Osteoblast (primary cell): ENCODE measurements around the gene ENDOU. TPM values are rescaled to one million over a fixed set of nuclear protein-coding genes. Genes with fewer than 3 reads are reported as not detected.

Experiments
- DNase-seq: peaks from one replicate; pipeline ENCODE4 v3.0.0; 2011; ENCODE audit warnings: low spot score, mixed read lengths; ENCODE audit not compliant: insufficient read length; ENCODE audit errors: missing footprints
- H2AFZ ChIP-seq: 2 replicates; pipeline ENCODE4 v1.6.0; 2011; ENCODE audit warnings: mild to moderate bottlenecking, low read length
- H3K27ac ChIP-seq: 2 replicates; pipeline ENCODE4 v1.5.1; 2011; ENCODE audit warnings: mild to moderate bottlenecking, low read depth, low read length, moderate library complexity
- H3K27me3 ChIP-seq: 2 replicates; pipeline ENCODE4 v1.6.0; 2012; ENCODE audit warnings: mild to moderate bottlenecking, control low read depth, inconsistent platforms, low read length, moderate library complexity; ENCODE audit not compliant: insufficient read depth
- H3K36me3 ChIP-seq: 2 replicates; pipeline ENCODE4 v1.5.1; 2011; ENCODE audit warnings: mild to moderate bottlenecking, low read length, control low read depth, moderate library complexity; ENCODE audit not compliant: insufficient read depth
- H3K4me1 ChIP-seq: 2 replicates; pipeline ENCODE4 v1.5.1; 2011; ENCODE audit warnings: mild to moderate bottlenecking, low read length, control low read depth, moderate library complexity; ENCODE audit not compliant: insufficient read depth
- H3K4me2 ChIP-seq: 2 replicates; pipeline ENCODE4 v1.6.0; 2011; ENCODE audit warnings: mild to moderate bottlenecking, low read length; ENCODE audit not compliant: insufficient read depth
- H3K4me3 ChIP-seq: fragments of 200-600 bp; sonication (generic); 3 replicates; pipeline ENCODE4 v1.5.1; 2012; ENCODE audit warnings: mild to moderate bottlenecking, low read length, inconsistent platforms; ENCODE audit not compliant: insufficient read depth
- H3K79me2 ChIP-seq: 2 replicates; pipeline ENCODE4 v1.6.0; 2012; ENCODE audit warnings: mild to moderate bottlenecking, low read length, control low read depth, inconsistent platforms; ENCODE audit not compliant: insufficient read depth
- H3K9me3 ChIP-seq: 2 replicates; pipeline ENCODE4 v1.5.1; 2011; ENCODE audit warnings: low read depth, low read length, control low read depth
- H4K20me1 ChIP-seq: 2 replicates; pipeline ENCODE4 v1.6.0; 2012; ENCODE audit warnings: mild to moderate bottlenecking, low read length, control low read depth; ENCODE audit not compliant: insufficient read depth
- CTCF ChIP-seq: IDR thresholded peaks from 2 replicates; pipeline ENCODE4 v1.5.1; 2011; ENCODE audit warnings: mild to moderate bottlenecking, low read depth, low read length, moderate library complexity; ENCODE audit errors: extremely low read depth
- total RNA-seq: library from RNA; depleted of rRNA; stranded (reverse); fragments of >200 nt; gene quantifications from 2 replicates; pipeline ENCODE4 v1.2.3, GENCODE V29; 2012

The ENDOU gene
- total RNA-seq, 1 donor = not detected

- H3K27me3 ChIP-seq = no peaks in the 10 kb centered on the region
- H3K79me2 ChIP-seq = no peaks in the 10 kb centered on the region
- H3K9me3 ChIP-seq = no peaks in the 10 kb centered on the region
- H3K27ac ChIP-seq = no peak overlapping the region
- peak; percentile 15 for DNase-seq
- peaks cover 18% of the 10 kb centered on the region for H3K4me1 ChIP-seq
- H3K36me3 ChIP-seq = no peaks in the 10 kb centered on the region
- H2AFZ ChIP-seq = no peak overlapping the region
- TF ChIP-seq CTCF = no peak
- no peak overlapping the region for H3K4me2 ChIP-seq
- no peak overlapping the region for H3K4me3 ChIP-seq
- no peaks in the 10 kb centered on the region for H4K20me1 ChIP-seq
Measured at GRCh38 chr12:47748899-47749298, 23.6 kb upstream of the ENDOU start.

GRCh38 chr12:47748507-47748828 lies 23.2 kb upstream of the ENDOU start:
- H3K9me3 ChIP-seq = no peaks in the 10 kb centered on the region
- H3K79me2 ChIP-seq = no peaks in the 10 kb centered on the region
- peak; percentile 65 for DNase-seq
- H3K4me2 ChIP-seq = no peak overlapping the region
- no peaks in the 10 kb centered on the region for H4K20me1 ChIP-seq
- H3K36me3 ChIP-seq = no peaks in the 10 kb centered on the region
- H3K27me3 ChIP-seq = no peaks in the 10 kb centered on the region
- no peak overlapping the region for H2AFZ ChIP-seq
- peaks cover 14% of the 10 kb centered on the region for H3K4me1 ChIP-seq
- H3K27ac ChIP-seq = no peak overlapping the region
- no peak overlapping the region for H3K4me3 ChIP-seq
- TF ChIP-seq CTCF = no peak

- Histone ChIP-seq H3K4me3 (no peak overlapping the region), H2AFZ (no peak overlapping the region), H3K36me3 (no peaks in the 10 kb centered on the region), H3K79me2 (no peaks in the 10 kb centered on the region), H4K20me1 (no peaks in the 10 kb centered on the region), H3K4me2 (no peak overlapping the region), H3K27me3 (no peaks in the 10 kb centered on the region), H3K4me1 (peaks cover 8% of the 10 kb centered on the region), H3K27ac (no peak overlapping the region), H3K9me3 (no peaks in the 10 kb centered on the region)
- TF ChIP-seq CTCF = no peak
- DNase-seq = peak; percentile 78
Measured at GRCh38 chr12:47747596-47748506, 22.6 kb upstream of the ENDOU start.

GRCh38 chr12:47747126-47747525 lies 21.8 kb upstream of the ENDOU start:
- Histone ChIP-seq H3K36me3 (no peaks in the 10 kb centered on the region), H3K27me3 (no peaks in the 10 kb centered on the region), H3K27ac (no peak overlapping the region), H2AFZ (no peak overlapping the region), H3K4me1 (peaks cover under 1% of the 10 kb centered on the region), H4K20me1 (no peaks in the 10 kb centered on the region), H3K4me2 (no peak overlapping the region), H3K9me3 (no peaks in the 10 kb centered on the region), H3K79me2 (no peaks in the 10 kb centered on the region), H3K4me3 (no peak overlapping the region)
- no peak for TF ChIP-seq CTCF
- no peak for DNase-seq
